HCT116 (cell line): ENCODE results near the gene PXDN. TPM values are rescaled to one million over a fixed set of nuclear protein-coding genes. Genes with fewer than 3 reads are reported as not detected.

Source experiments
- ELF1 ChIP-seq: IDR thresholded peaks from 2 replicates; pipeline ENCODE4 v1.6.1; 2012; ENCODE audit warnings: low read depth, borderline replicate concordance
- JUND ChIP-seq: IDR thresholded peaks from 2 replicates; pipeline ENCODE4 v1.6.1; 2012
- POLR2A ChIP-seq: IDR thresholded peaks from 2 replicates; pipeline ENCODE4 v1.7.0; 2011; ENCODE audit warnings: borderline replicate concordance; ENCODE audit not compliant: insufficient read depth, insufficient read length; ENCODE audit errors: extremely low read depth
- REST ChIP-seq: IDR thresholded peaks from 2 replicates; pipeline ENCODE4 v1.6.1; 2012; ENCODE audit warnings: low read depth
- SP1 ChIP-seq: IDR thresholded peaks from 2 replicates; pipeline ENCODE4 v1.6.1; 2012; ENCODE audit warnings: low read depth
- YY1 ChIP-seq: IDR thresholded peaks from 2 replicates; pipeline ENCODE4 v1.6.1; 2011; ENCODE audit warnings: low read length, low read depth, moderate library complexity, mild to moderate bottlenecking; ENCODE audit not compliant: insufficient replicate concordance; ENCODE audit errors: extremely low read depth
- ZFX ChIP-seq: fragments of 450-650 bp; IDR thresholded peaks from 2 replicates; pipeline ENCODE4 v1.6.1; 2017
- total RNA-seq: library from RNA; stranded (reverse); gene quantifications from one replicate; pipeline ENCODE4 v1.2.1, GENCODE V29; 2021; ENCODE audit not compliant: unreplicated experiment
- TF ChIP-seq, protein P1 (sequence below): IDR thresholded peaks from 2 replicates; pipeline ENCODE4 v1.6.1; 2012
- TF ChIP-seq, protein P2 (sequence below): IDR thresholded peaks from 2 replicates; pipeline ENCODE4 v1.6.1; 2011; ENCODE audit warnings: mild to moderate bottlenecking, low read length, moderate library complexity; ENCODE audit not compliant: insufficient replicate concordance; ENCODE audit errors: extremely low read depth

Gene PXDN
- total RNA-seq, 1 experiment from 2014 or later, result 10.7 TPM

GRCh38 chr2:1675633-1676032 lies 68.7 kb downstream of the PXDN start (continued):
- no peak for TF ChIP-seq ELF1
- no peak for TF ChIP-seq SP1
- TF ChIP-seq POLR2A, result no peak
- TF ChIP-seq YY1, result no peak
- TF ChIP-seq, protein P1, sequence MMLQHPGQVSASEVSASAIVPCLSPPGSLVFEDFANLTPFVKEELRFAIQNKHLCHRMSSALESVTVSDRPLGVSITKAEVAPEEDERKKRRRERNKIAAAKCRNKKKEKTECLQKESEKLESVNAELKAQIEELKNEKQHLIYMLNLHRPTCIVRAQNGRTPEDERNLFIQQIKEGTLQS, result no peak
- TF ChIP-seq, protein P2, sequence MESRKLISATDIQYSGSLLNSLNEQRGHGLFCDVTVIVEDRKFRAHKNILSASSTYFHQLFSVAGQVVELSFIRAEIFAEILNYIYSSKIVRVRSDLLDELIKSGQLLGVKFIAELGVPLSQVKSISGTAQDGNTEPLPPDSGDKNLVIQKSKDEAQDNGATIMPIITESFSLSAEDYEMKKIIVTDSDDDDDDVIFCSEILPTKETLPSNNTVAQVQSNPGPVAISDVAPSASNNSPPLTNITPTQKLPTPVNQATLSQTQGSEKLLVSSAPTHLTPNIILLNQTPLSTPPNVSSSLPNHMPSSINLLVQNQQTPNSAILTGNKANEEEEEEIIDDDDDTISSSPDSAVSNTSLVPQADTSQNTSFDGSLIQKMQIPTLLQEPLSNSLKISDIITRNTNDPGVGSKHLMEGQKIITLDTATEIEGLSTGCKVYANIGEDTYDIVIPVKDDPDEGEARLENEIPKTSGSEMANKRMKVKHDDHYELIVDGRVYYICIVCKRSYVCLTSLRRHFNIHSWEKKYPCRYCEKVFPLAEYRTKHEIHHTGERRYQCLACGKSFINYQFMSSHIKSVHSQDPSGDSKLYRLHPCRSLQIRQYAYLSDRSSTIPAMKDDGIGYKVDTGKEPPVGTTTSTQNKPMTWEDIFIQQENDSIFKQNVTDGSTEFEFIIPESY, result no peak
- TF ChIP-seq ZFX, result no peak
- no peak for TF ChIP-seq REST
- TF ChIP-seq JUND, result no peak
